Osteoblast (primary cell): ENCODE measurements around the gene FOXC1. TPM values are rescaled to one million over a fixed set of nuclear protein-coding genes. Genes with fewer than 3 reads are reported as not detected.

Source experiments
- DNase-seq: peaks from one replicate; pipeline ENCODE4 v3.0.0; 2011; ENCODE audit warnings: low spot score, mixed read lengths; ENCODE audit not compliant: insufficient read length; ENCODE audit errors: missing footprints
- H2AFZ ChIP-seq: 2 replicates; pipeline ENCODE4 v1.6.0; 2011; ENCODE audit warnings: mild to moderate bottlenecking, low read length
- H3K27ac ChIP-seq: 2 replicates; pipeline ENCODE4 v1.5.1; 2011; ENCODE audit warnings: mild to moderate bottlenecking, low read depth, low read length, moderate library complexity
- H3K27me3 ChIP-seq: 2 replicates; pipeline ENCODE4 v1.6.0; 2012; ENCODE audit warnings: mild to moderate bottlenecking, control low read depth, inconsistent platforms, low read length, moderate library complexity; ENCODE audit not compliant: insufficient read depth
- H3K36me3 ChIP-seq: 2 replicates; pipeline ENCODE4 v1.5.1; 2011; ENCODE audit warnings: mild to moderate bottlenecking, low read length, control low read depth, moderate library complexity; ENCODE audit not compliant: insufficient read depth
- H3K4me1 ChIP-seq: 2 replicates; pipeline ENCODE4 v1.5.1; 2011; ENCODE audit warnings: mild to moderate bottlenecking, low read length, control low read depth, moderate library complexity; ENCODE audit not compliant: insufficient read depth
- H3K4me2 ChIP-seq: 2 replicates; pipeline ENCODE4 v1.6.0; 2011; ENCODE audit warnings: mild to moderate bottlenecking, low read length; ENCODE audit not compliant: insufficient read depth
- H3K4me3 ChIP-seq: fragments of 200-600 bp; sonication (generic); 3 replicates; pipeline ENCODE4 v1.5.1; 2012; ENCODE audit warnings: mild to moderate bottlenecking, low read length, inconsistent platforms; ENCODE audit not compliant: insufficient read depth
- H3K79me2 ChIP-seq: 2 replicates; pipeline ENCODE4 v1.6.0; 2012; ENCODE audit warnings: mild to moderate bottlenecking, low read length, control low read depth, inconsistent platforms; ENCODE audit not compliant: insufficient read depth
- H3K9me3 ChIP-seq: 2 replicates; pipeline ENCODE4 v1.5.1; 2011; ENCODE audit warnings: low read depth, low read length, control low read depth
- H4K20me1 ChIP-seq: 2 replicates; pipeline ENCODE4 v1.6.0; 2012; ENCODE audit warnings: mild to moderate bottlenecking, low read length, control low read depth; ENCODE audit not compliant: insufficient read depth
- CTCF ChIP-seq: IDR thresholded peaks from 2 replicates; pipeline ENCODE4 v1.5.1; 2011; ENCODE audit warnings: mild to moderate bottlenecking, low read depth, low read length, moderate library complexity; ENCODE audit errors: extremely low read depth
- total RNA-seq: library from RNA; depleted of rRNA; stranded (reverse); fragments of >200 nt; gene quantifications from 2 replicates; pipeline ENCODE4 v1.2.3, GENCODE V29; 2012

The FOXC1 gene
- total RNA-seq, 1 donor = 39.4 TPM

- H3K4me1 ChIP-seq = peaks cover 12% of the 10 kb centered on the region
- peaks cover 19% of the 10 kb centered on the region for H3K27me3 ChIP-seq
- no peak for TF ChIP-seq CTCF
- H3K4me2 ChIP-seq = no peak overlapping the region
- no peak overlapping the region for H2AFZ ChIP-seq
- H3K4me3 ChIP-seq = no peak overlapping the region
- no peaks in the 10 kb centered on the region for H3K79me2 ChIP-seq
- H3K36me3 ChIP-seq = no peaks in the 10 kb centered on the region
- no peaks in the 10 kb centered on the region for H3K9me3 ChIP-seq
- no peaks in the 10 kb centered on the region for H4K20me1 ChIP-seq
- H3K27ac ChIP-seq = no peak overlapping the region
- peak; percentile 47 for DNase-seq
Observed at GRCh38 chr6:1601158-1602048, 8.3 kb upstream of the FOXC1 start.

GRCh38 chr6:1602049-1602713 lies 7.5 kb upstream of the FOXC1 start:
- Histone ChIP-seq H3K4me2 (no peak overlapping the region), H3K27me3 (peaks cover 27% of the 10 kb centered on the region), H3K4me1 (peaks cover 12% of the 10 kb centered on the region), H3K9me3 (no peaks in the 10 kb centered on the region), H4K20me1 (no peaks in the 10 kb centered on the region), H3K79me2 (no peaks in the 10 kb centered on the region), H2AFZ (no peak overlapping the region), H3K27ac (no peak overlapping the region), H3K36me3 (no peaks in the 10 kb centered on the region), H3K4me3 (no peak overlapping the region)
- peak; percentile 72 for DNase-seq
- TF ChIP-seq CTCF = no peak

- H3K27ac ChIP-seq = no peak overlapping the region
- H2AFZ ChIP-seq = peak overlapping the region; percentile 84
- H3K27me3 ChIP-seq = peaks cover 42% of the 10 kb centered on the region
- DNase-seq = no peak
- H3K4me1 ChIP-seq = peaks cover 20% of the 10 kb centered on the region
- peak overlapping the region; percentile 69 for H3K4me3 ChIP-seq
- no peaks in the 10 kb centered on the region for H3K9me3 ChIP-seq
- TF ChIP-seq CTCF = no peak
- no peaks in the 10 kb centered on the region for H4K20me1 ChIP-seq
- H3K4me2 ChIP-seq = peak overlapping the region; percentile 89
- no peaks in the 10 kb centered on the region for H3K79me2 ChIP-seq
- H3K36me3 ChIP-seq = no peaks in the 10 kb centered on the region
Observed at GRCh38 chr6:1603708-1604107, 6.0 kb upstream of the FOXC1 start.
